Sigmoid colon (tissue), 7 donors: Measurements from ENCODE around the gene CDH23. TPM values are rescaled to one million over a fixed set of nuclear protein-coding genes. Genes with fewer than 3 reads are reported as not detected.
A peak's percentile ranks its signal among the peaks of the same experiment; 100 is the strongest.

Source experiments
- DNase-seq: peaks from one replicate; pipeline ENCODE4 v3.0.0-alpha.2; 2019
- H3K27ac ChIP-seq, 4 donors: fragments of 200-600 bp; sonication (generic); one replicate each; pipeline ENCODE4 v1.5.1; 2016 to 2019; ENCODE audit warnings: mild to moderate bottlenecking in 1 of 4
- H3K27me3 ChIP-seq, 3 donors: fragments of 200-600 bp; sonication (generic); one replicate each; pipeline ENCODE4 v1.5.1; 2019; ENCODE audit warnings: mild to moderate bottlenecking in 1 of 3
- H3K36me3 ChIP-seq, 4 donors: fragments of 200-600 bp; sonication (generic); one replicate each; pipeline ENCODE4 v1.5.1; 2016 to 2019
- H3K4me1 ChIP-seq, 4 donors: fragments of 200-600 bp; sonication (generic); one replicate each; pipeline ENCODE4 v1.5.1; 2017 to 2019
- H3K4me3 ChIP-seq, 4 donors: fragments of 200-600 bp; sonication (generic); one replicate each; pipeline ENCODE4 v1.5.1; 2017 to 2019; ENCODE audit warnings: mild to moderate bottlenecking in 2 of 4, moderate library complexity in 1 of 4
- H3K9me3 ChIP-seq, 4 donors: fragments of 200-600 bp in 3 of 4; sonication (generic) in 3 of 4; one replicate each; pipeline versions ENCODE4 v1.5.1 to v1.6.1; 2013 to 2019
- EP300 ChIP-seq, 4 donors: sonication (generic); formaldehyde crosslinking; IDR thresholded peaks; one replicate each; pipeline ENCODE4 v1.6.1; 2017; ENCODE audit warnings: antibody characterized with exemption in 4 of 4
- POLR2A ChIP-seq, 2 donors: fragments of 450-650 bp; IDR thresholded peaks; one replicate each; pipeline ENCODE4 v1.6.1; 2016; ENCODE audit warnings: antibody characterized with exemption in 2 of 2, mild to moderate bottlenecking in 2 of 2, moderate library complexity in 2 of 2
- POLR2AphosphoS5 ChIP-seq, 4 donors: sonication (generic); formaldehyde crosslinking; IDR thresholded peaks; one replicate each; pipeline ENCODE4 v1.6.1; 2017; ENCODE audit warnings: antibody characterized with exemption in 4 of 4
- WGBS, 2 donors: extraction: QIAGEN DNeasy Blood & Tissue Kit; methylation state at CpG; one replicate each; pipeline ENCODE4 v1.1.7; 2013; 5-methylcytosine and 5-hydroxymethylcytosine counted together
- intact Hi-C: fragments of 100-400 bp; cut with DNase I; formaldehyde crosslinking; loops from one replicate; pipeline ENCODE4 v1.15.1; 2023
- polyA plus RNA-seq, 3 donors: library from polyadenylated mRNA; stranded (reverse); fragments of 200-250 nt; gene quantifications; one replicate each; pipeline ENCODE4 v1.2.3, GENCODE V29; 2013
- total RNA-seq, 4 donors: library from RNA; depleted of rRNA; stranded (reverse); fragments of >200 nt; gene quantifications; one replicate each; pipeline ENCODE4 v1.1.0, GENCODE V29; 2016
- TF ChIP-seq, protein P1 (sequence below), 4 experiments: fragments of 450-650 bp in 3 of 4; fragments of 200-600 bp in 1 of 4; IDR thresholded peaks; one replicate each; pipeline ENCODE4 v1.5.1; 2016 to 2019; ENCODE audit warnings: antibody characterized with exemption in 4 of 4, mild to moderate bottlenecking in 3 of 4, moderate library complexity in 2 of 4
- donor health status: healthy with polysubstance abuse.
- donor health status: Bipolar disorder and iron deficiency.
- donor health status: healthy.

CDH23 gene
- total and polyA plus RNA-seq, 7 donors = 1.5 to 7.2 (median 3.0) TPM

DNA sequence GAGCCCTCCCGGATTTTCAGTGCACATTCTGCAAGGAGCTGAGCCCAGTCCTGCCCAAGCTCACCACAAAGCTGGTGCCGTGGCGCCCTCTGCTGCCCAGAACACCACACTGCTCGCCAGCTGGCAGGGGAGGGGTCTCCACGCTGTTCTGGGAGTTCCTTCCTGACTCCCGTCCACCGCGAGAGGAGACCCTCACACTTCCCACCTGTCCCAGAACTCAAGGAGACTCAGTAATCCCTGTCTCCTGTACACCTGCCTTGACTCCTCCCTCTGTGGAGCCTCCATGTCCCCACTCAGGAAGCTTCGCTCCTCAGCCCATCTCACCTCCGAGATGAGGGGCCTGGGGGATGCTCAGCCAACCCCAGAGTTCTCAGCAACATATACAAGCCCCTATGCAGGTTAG, 311.6 kb downstream of the CDH23 start:
- TF ChIP-seq, protein P1, sequence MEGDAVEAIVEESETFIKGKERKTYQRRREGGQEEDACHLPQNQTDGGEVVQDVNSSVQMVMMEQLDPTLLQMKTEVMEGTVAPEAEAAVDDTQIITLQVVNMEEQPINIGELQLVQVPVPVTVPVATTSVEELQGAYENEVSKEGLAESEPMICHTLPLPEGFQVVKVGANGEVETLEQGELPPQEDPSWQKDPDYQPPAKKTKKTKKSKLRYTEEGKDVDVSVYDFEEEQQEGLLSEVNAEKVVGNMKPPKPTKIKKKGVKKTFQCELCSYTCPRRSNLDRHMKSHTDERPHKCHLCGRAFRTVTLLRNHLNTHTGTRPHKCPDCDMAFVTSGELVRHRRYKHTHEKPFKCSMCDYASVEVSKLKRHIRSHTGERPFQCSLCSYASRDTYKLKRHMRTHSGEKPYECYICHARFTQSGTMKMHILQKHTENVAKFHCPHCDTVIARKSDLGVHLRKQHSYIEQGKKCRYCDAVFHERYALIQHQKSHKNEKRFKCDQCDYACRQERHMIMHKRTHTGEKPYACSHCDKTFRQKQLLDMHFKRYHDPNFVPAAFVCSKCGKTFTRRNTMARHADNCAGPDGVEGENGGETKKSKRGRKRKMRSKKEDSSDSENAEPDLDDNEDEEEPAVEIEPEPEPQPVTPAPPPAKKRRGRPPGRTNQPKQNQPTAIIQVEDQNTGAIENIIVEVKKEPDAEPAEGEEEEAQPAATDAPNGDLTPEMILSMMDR (IDR thresholded peaks at IDR 0.05) = peak in 3 of 4 experiments; percentile 66 to 72 (median 70)
- no peak for TF ChIP-seq EP300 (IDR thresholded peaks at IDR 0.05)
- TF ChIP-seq POLR2A (IDR thresholded peaks at IDR 0.05) = no peak
- no peak for TF ChIP-seq POLR2AphosphoS5 (IDR thresholded peaks at IDR 0.05)
- DNase-seq = no peak
- Histone ChIP-seq H3K27me3 (no peaks in the 10 kb centered on the region), H3K27ac (no peak overlapping the region), H3K9me3 (no peaks in the 10 kb centered on the region), H3K36me3 (no peaks in the 10 kb centered on the region), H3K4me3 (no peak overlapping the region), H3K4me1 (peaks cover 0 to 12% (median 9%) of the 10 kb centered on the region in 4 donors)
- intact Hi-C loops = no loop called here
- 11 to 18% methylated on average over 10 of the region's 10 CpGs for WGBS, 2 donors

DNA sequence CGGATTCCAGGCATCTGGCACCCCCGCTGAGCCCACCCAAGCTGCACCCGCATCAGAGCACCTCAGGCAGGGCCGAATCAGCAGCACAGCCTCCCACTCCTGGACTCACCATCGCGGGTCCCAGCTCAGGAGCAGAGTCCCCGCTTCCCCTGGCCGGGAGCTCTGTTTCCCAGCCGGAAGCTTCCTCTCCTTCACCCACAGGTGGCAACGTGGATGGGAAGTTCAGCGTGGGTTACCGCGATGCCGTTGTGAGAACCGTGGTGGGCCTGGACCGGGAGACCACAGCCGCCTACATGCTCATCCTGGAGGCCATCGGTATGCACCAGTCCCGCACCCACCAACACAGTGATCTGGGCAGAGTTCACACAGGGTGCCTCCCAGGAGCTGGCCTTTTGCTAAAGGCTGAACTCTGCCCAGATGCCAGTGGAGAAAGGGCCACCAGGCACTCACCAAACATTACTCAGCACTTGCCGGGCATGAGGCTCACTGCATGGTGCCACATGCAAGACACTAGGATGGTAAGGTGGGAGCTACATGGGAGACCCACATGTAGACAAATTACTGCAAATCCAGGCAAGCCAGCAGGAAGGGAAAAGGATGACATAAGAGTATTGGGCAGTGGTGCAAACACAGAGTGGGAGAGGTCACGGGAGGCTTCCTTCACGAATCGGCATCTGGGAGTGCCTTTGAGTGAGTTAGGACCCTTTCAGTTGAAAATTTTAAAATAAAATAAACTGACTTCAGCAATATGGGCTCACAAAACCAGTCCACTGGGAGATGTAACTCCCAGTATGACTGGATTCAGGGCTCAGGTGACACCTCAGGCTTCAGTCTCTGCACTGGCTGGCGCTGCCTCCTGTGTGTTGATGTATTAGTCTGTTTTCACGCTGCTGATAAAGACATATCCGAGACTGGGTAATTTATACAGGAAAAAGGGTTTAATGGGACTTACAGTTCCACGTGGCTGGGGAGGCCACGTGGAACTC, 312.5 kb downstream of the CDH23 start:
- Histone ChIP-seq H3K27ac (no peak overlapping the region), H3K4me1 (peaks cover 0 to 21% (median 18%) of the 10 kb centered on the region in 4 donors), H3K36me3 (no peaks in the 10 kb centered on the region), H3K4me3 (no peak overlapping the region), H3K27me3 (no peaks in the 10 kb centered on the region), H3K9me3 (no peaks in the 10 kb centered on the region)
- 63 to 80% methylated on average over 28 of the region's 28 CpGs for WGBS, 2 donors
- TF ChIP-seq POLR2AphosphoS5 (IDR thresholded peaks at IDR 0.05) (no peak), EP300 (IDR thresholded peaks at IDR 0.05) (no peak), POLR2A (IDR thresholded peaks at IDR 0.05) (no peak)
- TF ChIP-seq, protein P1 (IDR thresholded peaks at IDR 0.05) = no peak
- intact Hi-C loops = no loop called here
- DNase-seq = no peak

DNA sequence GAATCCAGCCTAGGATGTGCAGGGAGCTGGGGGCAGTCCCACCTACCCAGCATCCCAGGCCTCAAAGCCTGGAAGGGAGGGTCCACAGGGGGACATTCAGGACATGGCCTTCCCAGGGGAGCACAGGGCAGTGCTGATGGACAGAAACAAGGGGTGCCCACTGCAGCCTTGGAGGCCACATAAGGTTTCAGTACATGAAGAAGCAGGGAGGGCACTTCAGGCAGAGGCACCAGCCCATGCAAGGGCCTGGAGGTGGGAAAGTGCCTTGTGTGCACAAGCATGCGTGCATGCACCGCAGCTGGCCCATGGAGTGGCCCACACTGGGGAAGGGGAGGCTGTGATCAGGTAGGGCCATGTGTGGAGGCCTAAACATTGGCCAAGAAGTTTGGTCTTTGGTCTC, 313.8 kb downstream of the CDH23 start:
- Histone ChIP-seq H3K9me3 (no peaks in the 10 kb centered on the region), H3K27ac (no peak overlapping the region), H3K4me1 (peaks cover 0 to 34% (median 31%) of the 10 kb centered on the region in 4 donors), H3K4me3 (no peak overlapping the region), H3K27me3 (no peaks in the 10 kb centered on the region), H3K36me3 (no peaks in the 10 kb centered on the region)
- DNase-seq = no peak
- WGBS, 2 donors = 97% methylated on average over 2 of the region's 2 CpGs
- TF ChIP-seq POLR2A (IDR thresholded peaks at IDR 0.05) = no peak
- no peak for TF ChIP-seq EP300 (IDR thresholded peaks at IDR 0.05)
- no peak for TF ChIP-seq POLR2AphosphoS5 (IDR thresholded peaks at IDR 0.05)
- TF ChIP-seq, protein P1 (IDR thresholded peaks at IDR 0.05) = no peak
- intact Hi-C loops = loop anchor here (5.0 kb wide), 2 partner anchors 313 to 333 kb away; partner anchors contain the start of gene CDH23

DNA sequence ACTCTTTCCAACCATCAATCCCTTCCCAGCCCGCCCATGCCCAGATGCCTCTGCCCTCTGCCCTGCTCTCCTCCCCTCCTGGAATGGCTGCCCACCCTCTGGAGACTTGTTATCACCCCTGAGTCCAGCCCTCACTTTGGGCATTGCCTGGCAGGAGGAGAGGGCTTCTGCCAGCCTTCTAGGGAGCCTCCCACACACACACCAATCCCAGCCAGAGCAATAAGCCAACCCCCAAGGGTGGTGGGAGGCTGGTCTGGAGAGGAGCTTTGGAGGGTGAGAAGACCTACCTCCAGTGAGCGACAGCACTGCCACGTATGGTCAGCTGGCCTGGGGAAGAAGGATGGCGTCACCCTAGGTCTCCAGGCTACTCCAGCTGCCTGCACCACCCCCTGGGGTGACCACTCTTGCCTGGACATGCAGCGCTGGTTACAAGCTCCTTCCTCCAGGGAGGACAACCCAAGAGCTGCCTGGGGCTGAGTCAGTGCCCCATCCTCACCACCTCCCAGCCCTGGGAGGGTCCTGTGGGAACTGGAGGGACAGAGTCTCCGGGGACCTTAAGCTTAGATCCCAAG, 314.4 kb downstream of the CDH23 start:
- no peak for DNase-seq
- Histone ChIP-seq H3K9me3 (no peaks in the 10 kb centered on the region), H3K4me3 (no peak overlapping the region), H3K4me1 (peaks cover 0 to 40% (median 37%) of the 10 kb centered on the region in 4 donors), H3K27ac (peak overlapping the region in 1 of 4 donors; percentile 87), H3K27me3 (no peaks in the 10 kb centered on the region), H3K36me3 (no peaks in the 10 kb centered on the region)
- TF ChIP-seq, protein P1 (IDR thresholded peaks at IDR 0.05) = no peak
- TF ChIP-seq POLR2A (IDR thresholded peaks at IDR 0.05) (no peak), POLR2AphosphoS5 (IDR thresholded peaks at IDR 0.05) (no peak), EP300 (IDR thresholded peaks at IDR 0.05) (no peak)
- WGBS, 2 donors = 89 to 90% methylated on average over 6 of the region's 6 CpGs
- intact Hi-C loops = loop anchor here (5.0 kb wide), 2 partner anchors 314 to 334 kb away; partner anchors contain the start of gene CDH23
